GM21576 (cell line): ENCODE data around the gene SIDT2.
"Not testable (repeated sequence)": the region's sequence is repeated elsewhere in the genome, so short reads cannot be mapped to it uniquely, and the experiment has no call there.

ENCODE experiments used
- ATAC-seq: cut with Tn5 transposase; IDR thresholded peaks from one replicate; pipeline ENCODE4 v1.9.1; 2021; ENCODE audit warnings: mild to moderate bottlenecking, moderate library complexity; ENCODE audit not compliant: unreplicated experiment

Gene SIDT2

DNA sequence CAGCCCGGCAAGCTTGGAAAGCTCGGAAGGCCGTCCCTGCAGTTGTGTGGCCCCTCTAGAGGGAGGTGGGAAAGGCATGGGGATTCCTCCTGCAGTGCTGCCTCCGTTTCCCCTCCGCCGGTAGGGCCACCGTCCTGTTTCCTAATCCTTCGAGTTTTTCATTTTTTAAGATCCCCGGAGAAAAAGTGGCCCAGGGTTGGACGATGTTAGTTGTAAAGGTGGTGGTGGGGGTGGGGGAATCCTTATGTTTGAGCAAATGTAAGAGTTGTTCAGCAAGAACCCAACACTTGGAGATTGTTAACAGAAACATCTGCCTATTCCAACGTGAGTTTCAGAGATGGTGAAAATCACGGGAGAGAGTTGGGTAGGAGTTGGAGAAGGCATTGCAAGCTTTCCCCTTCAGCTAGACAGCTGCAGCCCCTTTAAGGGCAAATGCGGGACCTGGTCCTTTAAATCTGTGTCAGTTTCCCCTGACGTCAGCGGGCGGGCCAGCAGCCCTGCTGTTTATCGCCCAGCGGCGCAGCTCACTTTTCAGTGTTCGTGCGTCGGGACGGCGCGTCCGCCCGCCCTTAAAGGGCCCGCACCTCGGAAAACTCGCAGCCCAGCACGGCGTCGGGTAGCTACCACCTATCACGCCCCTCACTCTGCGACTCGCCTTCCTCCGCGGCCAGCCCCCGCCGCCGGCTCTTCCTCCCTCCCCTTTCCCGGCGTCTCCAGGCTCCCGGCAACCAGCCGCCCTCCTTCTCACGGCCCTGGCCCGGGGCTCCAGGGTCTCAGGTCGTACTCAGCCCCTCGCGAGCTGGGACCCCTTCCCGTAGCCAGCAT, at the start of gene SIDT2:
Gene SIDT2, plus strand, starts transcription at position 534 of the 825 bp plus-strand sequence. CDS start 521 bp downstream, outside the sequence.
- peak; percentile 85 for ATAC-seq

DNA sequence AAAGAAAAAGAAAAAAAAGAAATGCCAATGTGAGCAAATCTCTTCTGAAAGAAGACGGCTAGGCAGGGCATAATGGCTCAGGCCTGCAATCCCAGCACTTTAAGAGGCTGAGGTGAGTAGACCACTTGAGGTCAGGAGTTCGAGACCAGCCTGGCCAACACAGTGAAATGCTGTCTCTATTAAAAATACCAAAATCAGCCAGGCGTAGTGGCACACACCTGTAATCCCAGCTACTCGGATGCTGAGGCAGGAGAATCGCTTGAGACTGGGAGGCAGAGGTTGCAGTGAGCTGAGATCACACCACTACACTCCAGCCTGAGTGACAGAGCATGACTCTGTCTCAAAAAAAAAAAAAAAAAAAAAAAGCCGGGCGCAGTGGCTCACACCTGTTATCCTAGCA, 48.1 kb upstream of the SIDT2 start:
- not testable (repeated sequence) for ATAC-seq

DNA sequence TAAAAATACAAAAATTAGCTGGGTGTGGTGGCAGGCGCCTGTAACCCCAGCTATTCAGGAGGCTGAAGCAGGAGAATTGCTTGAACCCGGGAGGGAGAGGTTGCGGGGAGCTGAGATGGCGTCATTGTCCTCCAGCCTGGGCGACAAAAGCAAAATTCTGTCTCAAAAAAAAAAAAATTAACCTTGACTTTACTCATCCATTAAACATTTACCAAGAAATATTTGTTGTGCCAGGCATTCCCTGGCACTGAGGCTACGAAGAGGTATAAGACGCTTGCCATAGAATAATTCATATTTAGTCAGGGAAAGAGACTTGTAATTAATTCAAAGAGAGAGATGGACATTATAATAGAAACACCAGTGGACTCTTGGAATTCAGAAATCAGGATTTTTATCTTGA, 47.7 kb upstream of the SIDT2 start:
- no peak for ATAC-seq

DNA sequence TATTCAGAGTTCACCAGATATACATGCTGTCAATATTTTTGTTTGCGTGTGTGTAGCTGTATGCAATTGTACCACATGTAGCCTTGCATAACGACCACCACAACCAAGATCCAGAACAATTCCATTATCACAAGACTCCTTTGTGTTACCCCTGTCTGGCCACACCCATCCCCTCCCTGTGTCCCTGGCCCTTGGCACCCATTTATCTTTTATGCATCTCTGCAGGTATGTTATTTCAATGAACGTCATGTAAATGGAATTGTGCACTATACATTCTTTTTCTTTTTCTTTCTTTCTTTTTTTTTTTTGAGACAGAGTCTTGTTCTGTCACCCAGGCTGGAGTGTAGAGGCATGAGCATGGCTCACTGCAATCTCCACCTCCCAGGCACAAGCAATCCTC, 44.1 kb upstream of the SIDT2 start:
- no peak for ATAC-seq

DNA sequence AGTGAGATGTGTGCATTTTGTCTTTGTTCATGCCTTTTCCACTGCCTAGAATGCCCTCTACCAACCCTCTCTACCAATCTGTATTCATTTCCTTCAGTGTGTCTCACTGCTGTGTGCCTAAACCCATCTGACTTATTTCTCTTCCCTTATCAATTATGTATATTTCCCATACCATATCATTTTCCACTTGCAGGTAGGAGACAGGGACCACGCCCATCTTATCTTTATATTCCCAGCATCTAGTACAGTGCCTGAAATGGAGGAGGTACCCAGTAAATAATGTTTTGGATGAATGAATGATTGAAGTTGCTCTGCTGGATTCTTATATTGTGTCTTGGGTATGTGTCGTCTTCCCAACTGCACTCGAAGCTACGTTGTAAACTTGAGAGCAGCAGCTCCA, 43.6 kb upstream of the SIDT2 start:
- not testable (repeated sequence) for ATAC-seq

DNA sequence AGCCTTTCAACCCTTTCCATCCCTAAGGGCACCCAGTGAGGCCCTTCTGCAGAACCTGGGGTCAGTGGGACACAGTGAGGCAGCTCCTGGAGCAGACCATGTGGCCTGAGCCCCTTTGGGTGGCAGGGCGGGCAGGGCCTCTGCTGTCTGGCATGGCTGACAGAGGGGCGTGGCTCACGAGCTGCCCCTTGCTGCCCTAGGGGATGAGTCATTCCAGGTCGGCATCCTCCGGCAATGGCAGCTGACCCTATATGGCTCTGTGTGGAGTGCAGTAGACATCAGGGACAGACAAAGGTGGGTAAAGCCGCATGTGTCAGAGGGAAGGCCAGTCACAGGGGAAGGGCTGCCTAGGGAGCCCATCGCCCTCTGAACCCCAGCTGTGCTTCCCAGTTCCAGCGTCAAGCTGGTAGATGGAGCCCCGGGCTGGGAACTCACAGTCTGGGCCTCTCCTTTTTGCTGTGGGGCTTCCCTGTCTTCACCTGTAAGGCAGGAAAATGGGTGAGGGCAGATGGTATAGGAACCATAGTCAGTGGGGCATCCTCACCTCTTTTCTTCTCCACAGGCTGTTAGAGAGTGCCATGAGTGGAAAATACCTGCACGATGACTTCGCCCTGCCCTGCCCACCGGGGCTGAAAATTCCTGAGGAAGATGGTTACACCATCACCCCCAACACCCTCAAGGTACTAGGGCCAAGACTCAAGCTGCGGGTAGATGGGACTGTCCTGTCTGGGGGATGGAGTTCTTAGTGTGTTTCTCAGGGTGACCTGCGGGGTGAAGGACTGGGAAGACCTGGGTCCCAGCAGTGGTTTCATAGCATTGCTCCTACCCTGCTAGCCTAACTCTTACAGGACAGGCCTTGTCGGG, 41.1 kb upstream of the SIDT2 start:
- not testable (repeated sequence) for ATAC-seq

DNA sequence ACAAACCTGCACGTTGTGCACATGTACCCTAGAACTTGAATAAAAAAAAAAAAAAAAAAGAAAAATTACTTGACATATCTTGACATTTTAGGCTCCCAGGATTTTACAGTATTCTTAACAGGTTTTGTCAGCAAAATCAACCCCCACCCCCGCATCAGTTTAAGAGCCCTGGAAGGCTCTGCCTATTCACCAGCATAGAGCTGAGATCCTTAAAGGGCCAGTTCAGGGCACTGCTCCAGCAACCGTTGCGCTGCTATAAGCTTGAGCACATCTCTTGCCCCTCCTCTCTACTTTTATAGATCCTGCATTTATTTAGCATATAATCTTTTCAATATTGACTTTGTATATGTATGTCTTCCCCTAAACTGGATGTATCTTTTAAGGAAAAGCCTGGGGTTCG, 35.2 kb upstream of the SIDT2 start:
- no peak for ATAC-seq

DNA sequence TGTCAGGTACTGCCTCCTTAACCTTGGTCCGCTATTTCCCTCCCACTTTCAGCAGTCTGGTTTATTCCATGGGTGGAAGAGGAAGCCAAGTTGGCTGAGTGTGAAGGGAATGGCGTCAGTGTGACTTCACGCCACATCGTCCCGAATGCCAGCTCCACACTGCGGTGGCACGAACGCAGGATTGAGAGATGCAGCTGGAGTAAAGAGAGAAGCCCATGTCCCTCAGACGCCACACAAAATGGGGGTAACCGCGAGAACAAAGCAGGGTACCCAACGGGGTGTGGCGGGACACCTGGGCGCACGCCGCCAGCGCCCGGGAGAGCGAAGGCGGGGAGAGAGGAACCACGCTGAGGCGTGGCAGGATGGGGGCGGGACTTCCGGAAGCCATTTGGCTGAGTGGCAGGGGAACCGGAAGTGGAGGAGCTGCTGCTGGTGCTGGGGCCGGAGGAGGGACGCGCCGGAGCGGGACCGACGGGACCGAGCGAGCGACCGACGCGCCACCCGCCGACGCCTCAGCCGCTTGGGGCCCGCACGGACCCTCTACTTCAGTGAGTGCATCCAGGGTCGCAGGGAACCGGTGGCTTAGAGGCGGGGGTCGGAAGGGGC, 34.6 kb upstream of the SIDT2 start, which contains the start of gene PAFAH1B2:
Gene PAFAH1B2, plus strand, starts transcription at position 417 of the 606 bp plus-strand sequence. CDS start 8,161 bp downstream, outside the sequence.
- peak; percentile 97 for ATAC-seq

DNA sequence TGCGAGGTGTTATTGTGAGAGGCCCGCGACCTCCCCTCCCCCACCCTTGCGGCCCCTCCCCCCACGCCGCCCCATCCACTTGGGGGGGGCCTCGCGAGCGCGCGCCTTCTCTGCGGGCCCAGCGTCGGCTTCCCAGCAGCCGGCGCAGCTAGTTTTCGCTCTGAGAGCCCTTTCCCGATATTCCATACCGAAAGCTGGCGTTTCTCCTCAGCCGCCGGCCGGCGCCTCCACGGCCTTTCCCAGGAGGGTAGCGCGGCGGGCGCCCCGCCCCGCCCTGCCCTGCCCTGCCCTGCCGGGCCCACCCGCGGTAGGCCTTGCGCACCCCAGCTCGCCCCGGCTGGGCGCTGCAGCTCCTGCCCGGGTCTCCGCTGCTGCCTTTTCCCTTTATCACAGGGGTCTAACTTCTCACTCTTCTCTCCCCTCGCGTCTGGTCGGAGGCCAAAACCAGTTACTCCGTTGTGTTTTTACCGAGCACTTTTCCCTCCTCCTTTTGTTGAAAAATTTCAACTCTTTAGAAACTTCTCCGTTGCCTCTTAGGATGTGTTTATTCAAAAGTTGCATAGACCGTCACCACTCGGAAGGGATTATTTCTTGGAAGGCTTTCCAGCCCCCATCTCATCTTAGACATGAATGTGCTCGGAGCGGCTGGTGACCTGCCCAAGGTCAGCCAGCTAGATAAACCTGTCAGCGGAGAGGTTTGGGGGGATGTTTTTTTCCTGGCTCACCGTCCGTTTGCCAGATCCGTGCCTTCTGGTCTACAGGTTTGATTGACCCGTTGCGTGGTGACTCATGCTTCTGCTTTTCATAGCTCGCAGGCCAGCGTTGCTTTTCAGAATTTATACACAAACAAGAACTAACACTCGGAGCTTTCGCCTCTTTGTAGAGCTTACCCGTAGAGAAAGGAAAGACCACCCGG, 33.8 kb upstream of the SIDT2 start:
- peak; percentile 42 for ATAC-seq

DNA sequence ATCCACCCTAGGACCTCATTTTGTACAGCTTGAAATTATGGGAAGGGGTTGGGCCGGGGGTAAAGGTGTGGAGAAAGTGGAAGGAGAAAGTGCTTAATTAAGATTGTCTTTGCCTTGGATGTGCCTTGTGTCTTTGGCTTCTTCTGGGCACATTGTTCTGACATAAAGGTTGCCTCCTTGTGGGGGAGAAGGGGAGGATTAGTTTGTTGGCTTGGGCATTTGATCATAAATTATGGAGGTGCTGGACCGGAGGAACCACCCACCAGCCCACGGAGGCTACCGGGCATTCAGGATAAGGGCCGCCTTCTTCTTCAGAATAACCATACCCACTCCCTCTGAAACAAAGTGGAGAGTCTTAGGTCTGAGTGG, 33.2 kb upstream of the SIDT2 start:
- no peak for ATAC-seq

DNA sequence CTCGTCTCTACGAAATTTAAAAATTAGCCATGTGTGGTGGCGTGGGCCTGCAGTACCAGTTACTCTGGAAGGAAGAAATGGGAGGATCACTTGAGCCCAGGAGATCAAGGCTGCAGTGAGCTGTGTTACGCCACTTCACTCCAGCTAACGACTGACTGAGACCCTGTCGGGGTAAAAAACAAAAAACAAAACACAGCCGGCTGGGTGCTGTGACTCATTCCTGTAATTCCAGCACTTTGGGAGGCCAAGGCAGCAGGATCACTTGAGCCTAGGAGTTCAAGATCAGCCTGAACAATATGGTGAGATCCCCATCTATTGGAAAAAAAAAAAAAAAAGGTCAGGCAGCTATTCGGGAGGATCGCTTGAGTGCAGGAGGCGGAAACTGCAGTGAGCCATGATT, 32.0 kb upstream of the SIDT2 start:
- no peak for ATAC-seq

DNA sequence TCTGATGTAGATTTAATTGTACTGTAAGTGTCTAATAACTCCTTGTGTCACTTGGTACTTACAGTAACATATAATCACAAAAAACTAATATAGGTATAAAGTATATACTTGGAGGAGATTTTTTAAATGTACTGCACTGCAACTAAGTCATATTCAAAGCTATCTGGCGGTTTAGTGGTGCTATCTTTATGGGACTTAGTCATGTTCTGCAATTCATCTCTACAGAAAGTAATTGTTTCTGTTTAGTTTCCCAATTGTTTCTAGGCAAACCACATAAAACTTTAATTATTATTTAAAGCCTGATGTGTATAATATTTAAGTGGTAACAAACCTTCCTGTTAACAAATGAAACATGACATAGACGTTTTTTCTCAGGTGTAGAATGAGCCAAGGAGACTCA, 26.5 kb upstream of the SIDT2 start:
- no peak for ATAC-seq

DNA sequence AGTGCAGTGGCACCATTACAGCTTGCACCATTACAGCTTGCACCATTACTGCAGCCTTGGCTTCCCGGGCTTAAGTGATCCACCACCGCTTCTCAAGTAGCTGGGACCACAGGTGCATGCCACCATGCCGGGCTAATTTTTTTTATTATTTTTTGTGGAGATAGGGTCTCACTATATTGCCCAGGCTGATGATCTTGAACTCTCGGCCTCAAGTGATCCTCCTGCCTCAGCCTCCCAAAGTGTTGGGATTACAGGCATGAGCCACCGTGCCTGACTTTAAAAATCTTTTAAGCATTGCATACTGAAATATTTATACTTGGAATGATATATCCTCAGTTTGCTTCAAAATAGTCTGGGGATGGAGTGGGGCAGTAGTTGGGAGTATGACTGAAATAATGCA, 24.1 kb upstream of the SIDT2 start:
- ATAC-seq, result no peak

DNA sequence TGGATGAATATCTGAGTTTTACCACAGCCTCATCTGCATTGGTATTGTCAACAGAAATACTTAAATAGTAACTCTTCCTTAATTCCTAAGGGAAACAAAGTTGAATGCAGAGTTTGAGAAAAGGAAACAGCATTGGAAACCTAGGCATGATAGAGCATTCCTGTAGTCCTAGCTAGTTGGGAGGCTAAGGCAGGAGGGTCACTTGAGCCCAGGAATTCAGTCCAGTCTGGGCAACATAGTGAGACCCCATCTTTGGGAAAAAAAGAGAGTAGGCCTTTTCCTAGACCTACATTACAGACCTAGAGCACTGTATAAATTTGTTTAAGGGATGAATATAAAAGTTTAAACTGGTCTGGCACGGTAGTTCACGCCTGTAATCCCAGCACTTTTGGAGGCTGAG, 21.0 kb upstream of the SIDT2 start:
- ATAC-seq, result no peak

DNA sequence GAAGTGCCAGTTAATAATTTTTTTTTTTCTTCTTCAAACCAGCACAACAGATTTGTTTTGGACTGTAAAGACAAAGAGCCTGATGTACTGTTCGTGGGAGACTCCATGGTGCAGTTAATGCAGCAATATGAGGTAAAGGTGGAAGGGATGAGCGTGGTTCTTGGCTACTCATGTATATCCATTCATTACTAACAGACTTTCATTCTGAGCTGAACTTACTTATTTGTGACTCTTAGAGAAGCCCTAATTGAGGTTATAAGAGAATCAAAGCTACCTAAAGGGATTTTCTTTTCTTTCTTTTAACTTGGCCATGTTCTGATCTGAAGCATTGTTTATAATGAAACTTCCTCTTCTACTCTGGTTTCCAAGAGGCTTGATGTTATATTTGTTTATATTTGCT, 18.7 kb upstream of the SIDT2 start:
- ATAC-seq, result no peak

DNA sequence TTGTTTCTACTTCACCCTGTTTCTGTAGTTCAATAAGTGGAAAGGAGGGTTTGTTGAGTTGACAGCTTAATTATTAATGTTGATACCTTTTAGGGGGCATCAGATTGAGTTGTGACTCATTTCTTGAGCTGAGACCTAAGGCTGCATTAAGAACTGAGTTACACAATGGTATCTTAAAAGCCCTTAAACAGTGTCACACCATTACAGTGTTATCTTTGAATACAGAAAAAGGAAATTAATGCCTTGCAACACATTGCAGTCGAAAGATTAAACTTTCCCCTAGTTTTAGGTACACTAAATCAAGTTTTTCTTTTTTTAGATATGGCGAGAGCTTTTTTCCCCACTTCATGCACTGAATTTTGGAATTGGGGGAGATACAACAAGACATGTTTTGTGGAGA, 17.7 kb upstream of the SIDT2 start:
- no peak for ATAC-seq

DNA sequence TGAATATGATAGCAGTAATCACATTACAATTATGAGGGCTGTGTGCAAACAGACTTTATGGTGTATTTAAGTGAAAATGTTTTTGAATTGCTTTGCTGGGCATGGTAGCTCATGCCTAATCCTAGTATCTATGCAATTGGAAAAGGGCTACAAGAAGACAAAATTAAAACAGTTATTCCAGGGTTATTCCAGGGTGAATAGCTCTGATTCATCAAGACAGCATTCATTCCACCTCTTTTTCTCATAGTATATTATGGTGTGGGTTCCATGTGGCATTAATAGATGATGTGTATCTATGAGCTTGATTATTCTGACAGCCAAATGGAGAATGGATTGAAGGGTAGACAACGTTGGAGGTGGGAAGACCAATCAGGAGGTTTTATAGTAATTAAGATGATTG, 12.1 kb upstream of the SIDT2 start:
- no peak for ATAC-seq

DNA sequence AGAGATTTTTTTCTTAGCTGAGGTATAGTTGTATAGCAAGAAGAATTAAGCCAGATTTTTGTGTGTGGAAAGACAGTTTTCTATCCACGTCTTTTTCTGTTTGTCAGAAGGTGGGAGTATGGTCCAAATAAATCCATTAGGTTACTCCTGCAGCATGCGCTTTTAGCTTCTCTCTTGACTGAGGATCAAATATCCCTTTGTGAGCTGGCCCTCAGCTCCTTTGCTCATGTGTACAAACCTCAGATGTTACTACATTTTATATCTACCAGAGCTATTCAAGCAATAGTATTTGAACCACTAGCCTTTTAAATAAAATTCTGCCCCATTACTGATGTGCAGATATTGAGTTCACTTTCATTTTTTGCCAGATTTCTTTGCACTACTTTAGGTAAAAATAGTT, 8.8 kb upstream of the SIDT2 start:
- ATAC-seq, result no peak

DNA sequence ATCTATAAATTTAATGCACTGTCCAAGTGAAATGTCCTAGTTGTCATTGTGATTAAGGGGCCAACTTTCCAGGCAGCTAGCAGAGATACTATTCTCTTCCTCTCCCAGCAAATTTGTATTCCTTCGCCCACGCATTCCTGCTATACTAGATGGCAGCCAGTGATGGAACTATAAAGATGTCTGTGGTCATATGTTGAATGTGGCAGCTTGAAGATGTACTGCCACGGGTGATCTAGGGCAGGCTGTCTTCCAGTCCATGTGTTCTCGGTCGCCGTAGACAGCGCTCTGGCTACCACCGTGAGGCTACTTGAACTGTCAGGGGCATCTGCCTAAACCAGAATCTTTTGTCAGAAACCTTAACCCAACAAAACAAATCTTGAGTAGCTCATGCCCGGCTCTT, 8.3 kb upstream of the SIDT2 start:
- no peak for ATAC-seq

DNA sequence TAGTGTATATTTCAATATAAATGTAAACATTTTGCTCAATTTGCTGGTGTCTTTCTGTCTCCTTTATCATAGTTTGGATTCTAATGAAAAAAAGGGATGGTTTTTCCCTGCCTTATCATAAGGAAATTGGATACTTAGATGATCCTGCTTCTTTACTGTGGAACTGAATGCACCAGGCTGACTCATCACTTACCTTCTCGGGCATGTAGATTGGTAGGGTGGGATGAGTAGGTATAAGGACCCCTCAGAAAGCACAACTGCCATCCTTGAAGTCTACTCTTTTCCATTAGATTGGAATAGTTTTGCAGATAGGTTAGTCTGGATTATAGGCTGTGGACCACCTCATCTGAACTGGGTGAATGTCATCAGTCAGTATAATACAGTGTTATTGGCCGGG, 7.5 kb upstream of the SIDT2 start:
- no peak for ATAC-seq
